Mucosa of rectum (tissue), 2 donors: ENCODE measurements around the gene S100A4.
"Not testable (repeated sequence)": the region's sequence is repeated elsewhere in the genome, so short reads cannot be mapped to it uniquely, and the experiment has no call there.

Experiments used
- H3K27ac ChIP-seq, 2 donors: one replicate each; pipeline ENCODE4 v1.7.0; 2013; ENCODE audit warnings: inconsistent platforms in 2 of 2, low read depth in 2 of 2, low read length in 2 of 2
- H3K27me3 ChIP-seq, 2 donors: one replicate each; pipeline ENCODE4 v1.7.0; 2013; ENCODE audit warnings: low read length in 2 of 2; ENCODE audit not compliant: control insufficient read depth in 2 of 2, insufficient read depth in 2 of 2
- H3K36me3 ChIP-seq, 2 donors: one replicate each; pipeline ENCODE4 v1.7.0; 2013; ENCODE audit warnings: low read length in 2 of 2; ENCODE audit not compliant: control insufficient read depth in 2 of 2, insufficient read depth in 2 of 2
- H3K4me1 ChIP-seq, 2 donors: one replicate each; pipeline ENCODE4 v1.7.0; 2013; ENCODE audit warnings: low read length in 2 of 2, mild to moderate bottlenecking in 1 of 2; ENCODE audit not compliant: control insufficient read depth in 2 of 2, insufficient read depth in 2 of 2
- H3K4me3 ChIP-seq, 2 donors: one replicate each; pipeline ENCODE4 v1.7.0; 2013; ENCODE audit warnings: low read length in 2 of 2
- H3K9ac ChIP-seq, 2 donors: one replicate each; pipeline ENCODE4 v1.7.0; 2013; ENCODE audit warnings: low read length in 2 of 2, low read depth in 1 of 2, mild to moderate bottlenecking in 1 of 2
- H3K9me3 ChIP-seq, 2 donors: one replicate each; pipeline ENCODE4 v1.7.0; 2013; ENCODE audit warnings: low read length in 2 of 2; ENCODE audit not compliant: control insufficient read depth in 2 of 2
- donor health status: healthy.
- donor health status: Normal muscosa, but diverticular disease.

Gene S100A4

GRCh38 chr1:153545067-153546055 lies at the start of gene S100A4:
S100A4 (minus strand) TSS chr1:153545806; CDS start chr1:153544794, 1,012 bp downstream.
- H3K27ac ChIP-seq = peak within 1 kb of the TSS; percentile 90 to 95

GRCh38 chr1:153592748-153593147 lies 47.1 kb upstream of the S100A4 start:
- Histone ChIP-seq H3K36me3 (no peaks in the 10 kb centered on the region), H3K4me1 (no peaks in the 10 kb centered on the region), H3K27ac (no peak overlapping the region), H3K4me3 (no peak overlapping the region), H3K9ac (no peak overlapping the region), H3K9me3 (no peaks in the 10 kb centered on the region), H3K27me3 (no peaks in the 10 kb centered on the region)

More at GRCh38 chr1:153545067-153546055, at the start of gene S100A4:
- Histone ChIP-seq H3K4me3 (peak within 1 kb of the TSS; percentile 75 to 81), H3K9ac (peak within 1 kb of the TSS; percentile 76 to 86), H3K27me3 (no peaks in the 10 kb centered on the region), H3K4me1 (peaks cover 37 to 46% of the 10 kb centered on the region in 2 donors), H3K36me3 (peaks cover 0 to 4% of the 10 kb centered on the region in 2 donors), H3K9me3 (no peaks in the 10 kb centered on the region)

DNA sequence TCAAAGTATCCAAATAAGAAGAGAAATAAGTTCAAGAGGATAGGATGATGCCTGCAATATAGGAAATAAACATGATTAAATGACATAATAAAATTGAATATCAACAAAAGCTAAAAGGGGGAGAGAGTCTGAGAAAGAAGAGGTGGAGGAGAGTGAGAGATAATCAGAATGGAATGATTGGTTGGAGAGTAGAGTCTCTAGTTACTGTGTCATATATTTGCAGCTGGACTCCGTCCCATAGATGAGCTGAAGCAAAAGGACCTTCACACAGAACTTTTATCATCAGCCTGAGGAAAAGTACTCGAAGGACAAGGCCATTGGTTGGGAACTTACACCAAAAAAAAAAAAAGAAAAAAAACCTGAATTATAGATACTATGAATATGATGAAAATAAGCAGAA lies 42.9 kb upstream of the S100A4 start:
- H3K27ac ChIP-seq = no peak overlapping the region
- no peaks in the 10 kb centered on the region for H3K36me3 ChIP-seq
- H3K9ac ChIP-seq = no peak overlapping the region

GRCh38 chr1:153588033-153588432 lies 42.4 kb upstream of the S100A4 start:
- not testable (repeated sequence) for H3K27ac ChIP-seq, H3K36me3 ChIP-seq, H3K9me3 ChIP-seq, H3K4me1 ChIP-seq, H3K4me3 ChIP-seq, H3K9ac ChIP-seq, H3K27me3 ChIP-seq

More for the DNA sequence above, 42.9 kb upstream of the S100A4 start:
- no peaks in the 10 kb centered on the region for H3K27me3 ChIP-seq
- no peaks in the 10 kb centered on the region for H3K9me3 ChIP-seq
- H3K4me1 ChIP-seq = no peaks in the 10 kb centered on the region
- H3K4me3 ChIP-seq = no peak overlapping the region

DNA sequence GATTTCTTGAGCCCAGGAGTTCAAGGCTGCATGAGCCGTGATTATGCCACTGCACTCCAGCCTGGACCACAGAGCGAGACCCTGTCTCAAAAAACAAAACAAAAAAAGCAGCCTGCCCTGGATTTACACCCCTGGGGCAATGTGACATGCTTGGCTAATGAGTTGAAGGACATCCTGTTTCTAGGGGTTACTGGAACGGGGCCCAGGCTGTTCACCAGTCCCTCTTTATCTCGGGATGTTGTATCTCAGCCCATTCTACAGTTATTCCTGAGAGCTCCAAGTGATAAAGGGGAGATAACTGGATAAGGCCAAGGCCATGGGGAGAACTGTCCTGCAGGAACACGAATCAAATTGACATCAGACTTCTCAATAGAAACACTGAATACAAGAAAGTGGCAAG lies 41.7 kb upstream of the S100A4 start:
- Histone ChIP-seq H3K4me1 (no peaks in the 10 kb centered on the region), H3K27ac (no peak overlapping the region), H3K27me3 (no peaks in the 10 kb centered on the region), H3K4me3 (no peak overlapping the region), H3K36me3 (no peaks in the 10 kb centered on the region), H3K9ac (no peak overlapping the region), H3K9me3 (no peaks in the 10 kb centered on the region)

DNA sequence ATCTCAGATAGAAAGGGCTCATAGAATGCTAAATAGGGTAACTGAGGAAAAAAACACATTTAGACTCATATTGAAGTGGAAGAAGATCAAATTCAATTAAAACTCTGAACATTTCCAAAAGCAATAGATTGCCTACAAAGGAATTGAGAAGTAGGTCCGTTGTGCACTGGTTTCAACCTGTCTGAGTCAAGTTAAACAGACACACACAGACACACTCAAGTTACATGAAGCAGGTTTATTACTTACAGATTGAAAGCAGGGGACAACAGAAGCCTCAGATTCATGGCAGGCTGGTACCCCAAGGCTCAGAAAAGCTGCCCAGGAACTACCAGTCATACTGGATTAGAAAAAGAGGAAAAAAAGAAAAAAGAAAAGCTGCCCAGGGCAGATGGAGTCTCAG lies 40.7 kb upstream of the S100A4 start:
- Histone ChIP-seq H3K36me3 (no peaks in the 10 kb centered on the region), H3K9ac (no peak overlapping the region), H3K27ac (no peak overlapping the region), H3K4me1 (no peaks in the 10 kb centered on the region), H3K4me3 (no peak overlapping the region), H3K9me3 (no peaks in the 10 kb centered on the region), H3K27me3 (no peaks in the 10 kb centered on the region)

- H3K27me3 ChIP-seq = no peaks in the 10 kb centered on the region
- H3K9ac ChIP-seq = no peak overlapping the region
- H3K4me1 ChIP-seq = no peaks in the 10 kb centered on the region
- no peak overlapping the region for H3K27ac ChIP-seq
- H3K9me3 ChIP-seq = no peaks in the 10 kb centered on the region
- no peaks in the 10 kb centered on the region for H3K36me3 ChIP-seq
- H3K4me3 ChIP-seq = no peak overlapping the region
These were observed 39.4 kb upstream of the S100A4 start for GRCh38 chr1:153585006-153585405.

DNA sequence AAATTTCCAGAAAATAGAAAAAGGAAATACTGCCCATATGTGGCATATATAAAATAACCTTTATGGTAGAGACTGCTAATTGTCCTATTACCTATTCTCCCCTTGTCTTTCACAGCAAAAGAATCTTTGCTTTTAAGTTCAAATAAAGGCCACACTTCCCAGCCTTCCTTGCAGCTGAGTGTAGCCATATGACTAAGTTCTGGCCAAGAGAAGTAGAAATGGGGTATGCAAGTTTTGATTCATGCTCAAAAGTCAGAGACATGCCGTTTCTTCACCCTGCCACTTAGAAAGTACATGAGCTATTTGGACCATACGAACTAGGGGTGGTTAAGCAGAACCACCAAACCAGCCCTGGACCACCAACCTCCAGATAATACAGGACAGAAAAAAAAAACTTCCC lies 38.4 kb upstream of the S100A4 start:
- Histone ChIP-seq H3K27ac (no peak overlapping the region), H3K9me3 (no peaks in the 10 kb centered on the region), H3K36me3 (no peaks in the 10 kb centered on the region), H3K27me3 (no peaks in the 10 kb centered on the region), H3K4me1 (no peaks in the 10 kb centered on the region), H3K4me3 (no peak overlapping the region), H3K9ac (no peak overlapping the region)

GRCh38 chr1:153583514-153583913 lies 37.9 kb upstream of the S100A4 start:
- not testable (repeated sequence) for H3K4me3 ChIP-seq, H3K4me1 ChIP-seq, H3K27me3 ChIP-seq, H3K27ac ChIP-seq, H3K9ac ChIP-seq, H3K9me3 ChIP-seq, H3K36me3 ChIP-seq

- H3K36me3 ChIP-seq, H3K4me1 ChIP-seq, H3K27me3 ChIP-seq, H3K27ac ChIP-seq, H3K9me3 ChIP-seq, H3K4me3 ChIP-seq, H3K9ac ChIP-seq: not testable (repeated sequence)
These were observed 37.2 kb upstream of the S100A4 start for GRCh38 chr1:153582836-153583235.
